RWPE2 (cell line): ENCODE data around the gene MYBPC3.
A peak's percentile ranks its signal among the peaks of the same experiment; 100 is the strongest.

Experiments used
- ATAC-seq: fragments of 200-7000 bp; cut with Tn5 transposase; 3 replicates; pipeline ENCODE4 v1.9.1; 2021; ENCODE audit warnings: low read depth
- DNase-seq: peaks from one replicate; pipeline ENCODE4 v3.0.0-alpha.2; 2020; ENCODE audit warnings: low spot score
- H3K27ac ChIP-seq: fragments of 450-650 bp; 2 replicates; pipeline ENCODE4 v1.5.1; 2017; ENCODE audit warnings: mild to moderate bottlenecking; ENCODE audit not compliant: poor library complexity, severe bottlenecking
- H3K27me3 ChIP-seq: fragments of 250-450 bp; sonication (Bioruptor Pico); 2 replicates; pipeline ENCODE4 v1.5.1; 2021; ENCODE audit warnings: mild to moderate bottlenecking, moderate library complexity; ENCODE audit not compliant: insufficient read depth, poor library complexity, severe bottlenecking
- H3K36me3 ChIP-seq: fragments of 250-450 bp; sonication (Bioruptor Pico); 2 replicates; pipeline ENCODE4 v1.5.1; 2020; ENCODE audit warnings: low read depth, mild to moderate bottlenecking, moderate library complexity
- H3K4me1 ChIP-seq: fragments of 250-450 bp; sonication (Bioruptor Pico); 2 replicates; pipeline ENCODE4 v1.5.1; 2021; ENCODE audit warnings: mild to moderate bottlenecking, moderate library complexity; ENCODE audit not compliant: insufficient read depth, poor library complexity, severe bottlenecking
- H3K4me3 ChIP-seq: fragments of 250-450 bp; sonication (Bioruptor Pico); 2 replicates; pipeline ENCODE4 v1.5.1; 2021; ENCODE audit warnings: mild to moderate bottlenecking, moderate library complexity; ENCODE audit not compliant: severe bottlenecking
- H3K9me3 ChIP-seq: fragments of 250-450 bp; sonication (Bioruptor Pico); 2 replicates; pipeline ENCODE4 v1.5.1; 2021; ENCODE audit warnings: mild to moderate bottlenecking, moderate library complexity; ENCODE audit not compliant: severe bottlenecking
- TF ChIP-seq, protein P1 (sequence below): fragments of 450-650 bp; IDR thresholded peaks from one replicate; pipeline ENCODE4 v1.5.1; 2017; ENCODE audit warnings: mild to moderate bottlenecking, moderate library complexity; ENCODE audit not compliant: poor library complexity, severe bottlenecking

The MYBPC3 gene

DNA sequence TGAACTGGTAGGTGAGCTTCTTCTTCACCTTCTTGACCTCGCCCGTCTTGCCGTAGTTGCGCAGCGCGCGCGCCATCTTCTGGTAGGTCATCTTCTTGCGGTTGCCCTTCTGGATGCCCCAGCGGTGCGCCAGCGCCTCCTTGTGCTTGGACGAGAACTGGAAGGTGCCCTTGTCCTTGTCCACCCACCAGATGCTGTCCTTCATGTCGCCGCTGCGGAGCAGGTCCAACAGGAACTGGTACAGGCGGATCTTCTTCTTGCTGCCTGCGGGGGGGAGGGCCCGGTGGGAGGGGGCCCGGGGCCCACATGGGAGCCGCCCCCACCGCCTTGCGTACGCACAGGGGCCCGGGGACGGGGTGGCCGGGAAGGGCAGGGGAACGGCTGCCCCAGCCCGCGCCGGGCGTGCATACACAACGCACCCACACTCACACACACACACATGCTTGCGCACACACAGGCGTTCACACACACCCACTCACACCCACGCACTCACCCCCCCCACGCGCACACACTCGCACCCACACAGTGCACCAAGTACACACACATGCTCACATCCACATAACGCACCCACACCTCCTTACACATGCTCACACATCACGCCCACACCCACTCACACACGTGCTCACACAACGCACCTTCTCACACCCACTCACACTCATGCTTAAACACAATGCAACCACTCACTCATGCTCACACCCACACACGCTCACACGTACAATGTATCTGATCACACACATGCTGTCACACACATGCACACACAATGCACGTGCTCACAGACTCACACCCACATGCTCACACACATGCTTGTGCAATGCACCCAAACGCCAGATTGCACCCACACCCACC is 3.0 kb upstream of the MYBPC3 start:
- DNase-seq, result peak; percentile 91
- H3K4me3 ChIP-seq, result peak overlapping the region; percentile 15
- H3K9me3 ChIP-seq, result no peaks in the 10 kb centered on the region
- ATAC-seq, result peak; percentile 82
- H3K4me1 ChIP-seq, result no peaks in the 10 kb centered on the region
- H3K27ac ChIP-seq, result no peak overlapping the region
- H3K36me3 ChIP-seq, result no peaks in the 10 kb centered on the region
- H3K27me3 ChIP-seq, result no peaks in the 10 kb centered on the region
- TF ChIP-seq, protein P1, sequence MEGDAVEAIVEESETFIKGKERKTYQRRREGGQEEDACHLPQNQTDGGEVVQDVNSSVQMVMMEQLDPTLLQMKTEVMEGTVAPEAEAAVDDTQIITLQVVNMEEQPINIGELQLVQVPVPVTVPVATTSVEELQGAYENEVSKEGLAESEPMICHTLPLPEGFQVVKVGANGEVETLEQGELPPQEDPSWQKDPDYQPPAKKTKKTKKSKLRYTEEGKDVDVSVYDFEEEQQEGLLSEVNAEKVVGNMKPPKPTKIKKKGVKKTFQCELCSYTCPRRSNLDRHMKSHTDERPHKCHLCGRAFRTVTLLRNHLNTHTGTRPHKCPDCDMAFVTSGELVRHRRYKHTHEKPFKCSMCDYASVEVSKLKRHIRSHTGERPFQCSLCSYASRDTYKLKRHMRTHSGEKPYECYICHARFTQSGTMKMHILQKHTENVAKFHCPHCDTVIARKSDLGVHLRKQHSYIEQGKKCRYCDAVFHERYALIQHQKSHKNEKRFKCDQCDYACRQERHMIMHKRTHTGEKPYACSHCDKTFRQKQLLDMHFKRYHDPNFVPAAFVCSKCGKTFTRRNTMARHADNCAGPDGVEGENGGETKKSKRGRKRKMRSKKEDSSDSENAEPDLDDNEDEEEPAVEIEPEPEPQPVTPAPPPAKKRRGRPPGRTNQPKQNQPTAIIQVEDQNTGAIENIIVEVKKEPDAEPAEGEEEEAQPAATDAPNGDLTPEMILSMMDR, result peak; percentile 97

DNA sequence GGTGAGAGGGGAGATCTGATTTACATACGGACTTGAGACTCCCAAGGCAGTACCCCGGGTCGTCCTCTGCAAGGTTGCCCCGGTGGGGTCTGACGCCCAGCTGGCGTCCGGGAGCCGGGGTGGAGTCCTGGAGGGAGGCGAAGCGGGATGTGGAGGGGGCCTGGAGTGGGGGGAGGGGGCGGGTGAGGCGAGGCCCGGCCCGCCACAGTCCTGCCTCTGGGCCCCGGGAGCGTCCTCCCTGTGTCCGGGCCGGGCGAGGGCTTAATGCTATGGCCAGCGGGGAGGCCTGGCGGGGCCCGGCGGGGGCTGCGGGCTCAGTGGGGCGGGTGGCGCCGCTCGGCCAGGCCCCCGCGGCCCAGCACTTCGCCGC is 2.4 kb upstream of the MYBPC3 start:
- no peaks in the 10 kb centered on the region for H3K27me3 ChIP-seq
- TF ChIP-seq, protein P1, result no peak
- ATAC-seq (no peak; the same call in 2 of the 3 replicates), DNase-seq (no peak)
- no peaks in the 10 kb centered on the region for H3K9me3 ChIP-seq
- H3K27ac ChIP-seq, result no peak overlapping the region
- no peaks in the 10 kb centered on the region for H3K36me3 ChIP-seq
- H3K4me1 ChIP-seq, result no peaks in the 10 kb centered on the region
- peak overlapping the region; percentile 15 for H3K4me3 ChIP-seq

DNA sequence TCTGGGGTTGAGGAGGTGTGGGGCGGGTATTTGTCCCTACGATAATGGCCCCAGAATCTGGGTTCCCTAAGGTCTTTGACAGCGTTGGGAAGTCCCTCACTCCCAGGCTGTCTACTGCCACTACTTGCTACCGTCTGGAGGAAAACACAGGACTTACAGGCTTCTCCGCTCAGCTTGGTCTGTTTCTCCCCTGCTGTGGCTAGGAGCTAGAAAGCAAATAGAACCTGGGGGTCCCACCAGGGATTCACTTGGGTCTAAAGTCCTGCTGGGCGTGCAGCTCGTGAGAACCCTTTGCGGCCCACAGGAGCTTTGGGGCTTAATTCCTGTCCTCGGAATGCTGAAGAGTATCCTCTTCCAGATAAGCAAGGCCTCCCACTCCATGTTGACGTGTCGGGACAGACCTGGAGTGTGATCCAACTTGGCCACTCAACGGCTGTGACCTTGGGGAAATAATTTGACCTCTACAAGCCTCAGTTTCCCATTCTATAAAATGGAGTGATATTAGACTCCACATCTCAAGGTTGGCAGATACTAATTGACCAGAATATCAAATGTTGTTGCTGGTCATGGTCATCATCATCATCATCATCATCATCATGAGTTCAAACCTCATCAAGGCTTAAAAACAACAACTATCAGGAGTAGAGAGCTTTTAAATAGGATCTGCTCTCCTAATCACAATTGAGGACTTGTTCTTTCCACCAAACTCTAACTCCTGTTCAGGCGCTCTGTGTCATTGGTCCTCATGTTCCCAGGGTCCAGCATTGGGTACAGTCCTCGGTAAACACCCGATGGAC is 1.7 kb upstream of the MYBPC3 start:
- Histone ChIP-seq H3K27ac (no peak overlapping the region), H3K27me3 (no peaks in the 10 kb centered on the region), H3K4me3 (no peak overlapping the region), H3K4me1 (no peaks in the 10 kb centered on the region), H3K9me3 (no peaks in the 10 kb centered on the region), H3K36me3 (no peaks in the 10 kb centered on the region)
- no peak for ATAC-seq
- DNase-seq, result no peak
- TF ChIP-seq, protein P1, result no peak

DNA sequence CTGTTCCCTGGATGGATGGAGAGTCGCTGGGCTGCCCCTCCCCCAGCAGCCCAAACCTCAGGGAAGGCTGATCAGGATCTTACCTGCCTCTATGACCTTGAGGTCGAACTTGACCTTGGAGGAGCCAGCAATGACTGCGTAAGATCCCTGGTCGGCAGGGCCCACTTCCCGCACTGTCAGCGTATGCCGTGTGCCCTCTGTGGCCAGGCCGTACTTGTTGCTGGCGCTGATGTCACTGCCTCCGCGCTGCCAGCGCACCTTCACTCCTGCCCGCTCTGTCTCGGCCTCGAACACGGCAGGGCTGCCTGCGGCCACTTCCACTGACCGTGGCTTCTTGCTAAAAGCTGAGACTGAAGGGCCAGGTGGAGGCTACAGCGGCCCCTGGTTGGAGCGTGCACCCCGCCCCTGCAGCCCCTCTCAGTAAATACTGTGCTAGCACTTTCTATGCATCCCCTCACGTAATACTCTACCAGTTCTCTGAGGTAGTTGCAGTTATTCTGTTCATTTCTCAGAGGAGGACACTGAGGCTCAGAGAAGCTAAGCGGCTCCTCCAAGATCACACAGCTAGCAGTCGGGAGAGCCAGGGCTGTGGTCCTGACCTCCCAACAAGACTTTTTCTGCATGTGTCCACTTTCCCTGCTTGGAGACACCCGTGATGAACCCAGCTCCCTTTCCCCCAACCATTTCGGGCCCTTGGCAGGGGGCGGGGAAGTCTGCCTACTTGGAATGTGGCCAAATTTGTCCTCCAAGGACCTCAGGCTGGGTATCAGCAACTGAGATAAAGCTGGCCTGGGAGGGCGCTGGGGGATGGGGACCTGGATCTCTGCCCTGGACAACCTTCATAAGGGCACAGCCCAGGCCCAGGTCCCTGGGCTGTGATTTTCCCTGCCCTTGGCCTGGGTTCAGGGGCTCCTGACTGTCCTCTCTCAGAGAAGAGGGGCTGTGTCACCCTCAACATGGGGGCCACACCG is 1.1 kb downstream of the MYBPC3 start:
- no peaks in the 10 kb centered on the region for H3K4me1 ChIP-seq
- H3K36me3 ChIP-seq, result no peaks in the 10 kb centered on the region
- DNase-seq, result no peak
- H3K4me3 ChIP-seq, result no peak overlapping the region
- no peaks in the 10 kb centered on the region for H3K9me3 ChIP-seq
- ATAC-seq, result no peak
- no peak overlapping the region for H3K27ac ChIP-seq
- TF ChIP-seq, protein P1, result no peak
- H3K27me3 ChIP-seq, result no peaks in the 10 kb centered on the region
